G401 (cell line): ENCODE data around the gene GPR183. TPM values are rescaled to one million over a fixed set of nuclear protein-coding genes. Genes with fewer than 3 reads are reported as not detected.

Experiments
- DNase-seq: peaks from one replicate; pipeline ENCODE4 v3.0.0-alpha.2; 2015; ENCODE audit warnings: low spot score
- in situ Hi-C: cut with HindIII; loops from 2 replicates; pipeline ENCODE4 v1.10.0; 2016; ENCODE audit warnings: low sequenced_read_pairs, mixed read lengths
- total RNA-seq: library from RNA; depleted of rRNA; stranded (reverse); fragments of >200 nt; shearing (Covaris generic); gene quantifications from 2 replicates; pipeline ENCODE4 v1.2.3, GENCODE V29; 2014

Gene GPR183
- total RNA-seq, 1 experiment from 2014 or later, result not detected

DNA sequence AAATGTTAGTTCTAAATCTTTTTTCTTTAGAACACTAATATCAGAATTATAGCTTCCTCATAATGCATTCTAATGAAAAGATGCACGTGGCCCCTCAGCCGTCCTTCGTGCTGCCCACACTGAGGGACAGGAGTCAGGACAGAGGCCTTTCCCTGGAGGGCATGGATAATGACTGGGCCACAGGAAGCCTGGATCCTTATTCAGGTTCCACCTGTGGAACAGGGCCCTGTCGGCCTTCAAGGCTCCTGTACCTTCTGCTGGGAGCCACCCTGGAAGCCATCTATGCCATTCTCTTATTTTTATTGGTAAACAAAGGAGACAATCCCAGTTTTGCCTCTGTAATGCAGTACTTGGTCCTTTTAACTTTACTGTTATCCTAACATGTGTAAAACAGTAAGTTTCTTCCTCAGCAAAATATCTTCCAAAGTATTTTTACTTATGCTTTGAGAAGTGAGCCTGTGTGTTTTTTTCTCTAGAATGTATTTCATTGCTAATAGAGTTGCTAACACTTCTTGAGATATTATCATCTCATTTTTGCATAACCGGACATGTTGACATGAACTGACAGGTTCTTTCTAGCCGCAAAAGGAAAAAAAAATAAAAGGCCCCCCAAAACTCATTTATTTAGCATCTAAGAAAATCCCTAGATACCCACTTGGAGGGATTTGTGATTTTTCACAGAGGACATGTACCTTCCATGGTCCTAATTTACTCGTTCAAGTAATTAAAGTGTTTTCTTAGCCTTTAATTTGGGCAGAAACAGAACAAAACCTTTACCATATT lies 6.0 kb downstream of the GPR183 start:
- DNase-seq, result no peak
- in situ Hi-C loops, result no loop called here

DNA sequence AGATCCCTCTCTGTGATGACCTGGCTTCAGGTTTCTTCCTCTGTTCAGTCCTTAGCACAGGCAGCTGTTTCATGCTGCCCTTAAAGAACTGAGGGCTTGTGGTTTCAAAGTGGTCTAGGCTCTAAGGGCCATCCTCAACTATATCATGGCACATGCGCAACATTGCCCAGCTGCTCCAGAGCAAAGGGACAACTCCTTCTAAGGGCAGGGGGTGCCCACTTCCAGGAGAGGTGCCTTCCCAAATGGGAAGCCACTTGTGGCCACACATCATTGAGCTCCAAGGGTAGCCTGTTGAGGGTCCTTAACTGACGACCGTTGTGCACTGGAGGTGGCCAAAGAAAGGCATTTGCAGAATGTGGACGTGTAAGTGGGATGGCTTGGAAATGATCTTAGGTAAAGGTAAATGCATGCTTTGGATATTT lies 7.3 kb downstream of the GPR183 start:
- in situ Hi-C loops, result no loop called here

DNA sequence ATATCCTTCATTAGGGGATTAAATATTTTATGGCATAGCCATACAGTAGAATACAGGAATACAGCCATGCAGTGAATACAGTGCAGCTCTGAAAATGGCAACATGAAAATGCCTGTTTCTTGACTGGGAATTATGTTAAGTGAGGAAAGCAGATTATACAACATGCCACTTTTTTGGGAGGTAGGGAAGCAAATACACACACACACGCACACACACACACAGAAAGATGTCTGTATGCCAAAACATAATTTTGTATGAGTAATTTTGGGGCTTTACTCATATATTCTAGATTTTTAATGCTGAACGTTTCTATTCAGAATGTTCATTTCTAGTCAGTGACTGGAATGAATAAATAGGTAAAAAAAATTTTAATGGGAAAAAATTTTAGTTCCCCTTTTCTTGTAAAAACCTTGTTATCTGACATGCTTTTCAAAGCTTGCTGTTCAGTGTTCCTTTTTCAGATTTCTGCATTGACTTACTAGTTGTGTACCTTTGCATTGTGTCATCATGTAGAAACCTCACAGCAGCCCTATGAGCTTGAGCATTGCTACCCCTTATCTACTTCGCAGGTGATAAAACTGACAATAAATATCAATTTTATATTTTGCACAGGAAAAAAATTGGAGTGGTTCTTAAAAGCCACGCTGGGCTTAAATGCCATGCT lies 7.8 kb downstream of the GPR183 start:
- in situ Hi-C loops, result no loop called here

More for the DNA sequence above, 7.3 kb downstream of the GPR183 start:
- DNase-seq, result no peak

DNA sequence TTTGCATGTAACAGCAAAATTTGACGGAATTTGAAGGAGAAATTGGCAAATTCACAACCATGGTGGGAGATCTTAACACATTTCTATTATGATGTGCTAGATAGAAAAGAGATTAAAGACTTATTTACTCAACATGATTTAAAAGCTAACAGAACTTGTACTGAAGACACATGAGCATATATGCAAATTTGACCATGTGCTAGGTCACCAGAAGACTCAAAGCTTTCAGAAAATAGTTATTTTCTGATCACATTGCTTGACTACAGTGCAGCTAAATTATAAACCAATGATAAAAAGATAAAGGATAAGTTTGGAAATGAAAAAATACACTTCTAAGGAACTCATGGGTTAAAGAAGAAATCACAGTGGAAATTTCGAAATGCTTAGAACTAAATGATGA lies 9.1 kb downstream of the GPR183 start:
- no peak for DNase-seq
- in situ Hi-C loops, result no loop called here

More for the DNA sequence above, 7.8 kb downstream of the GPR183 start:
- no peak for DNase-seq

DNA sequence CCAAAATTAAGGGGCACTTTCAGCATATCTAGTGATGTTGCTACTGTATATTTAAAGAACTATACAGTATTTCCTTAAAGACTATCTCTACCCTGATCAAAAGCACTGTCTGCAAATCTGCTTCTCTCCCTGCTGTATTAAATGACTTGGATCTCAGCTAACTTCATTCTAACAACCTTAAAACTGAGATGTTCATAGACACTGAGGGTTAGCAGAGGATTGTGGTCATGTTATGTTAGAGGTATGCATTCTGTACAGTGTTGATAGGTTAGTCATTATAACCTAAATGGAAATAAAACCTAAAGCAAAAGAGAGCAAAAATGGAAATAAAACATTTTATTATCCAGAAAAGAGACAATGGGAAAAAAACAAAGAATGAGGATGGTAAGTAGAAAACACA lies 9.9 kb downstream of the GPR183 start:
- DNase-seq, result no peak
- in situ Hi-C loops, result no loop called here

DNA sequence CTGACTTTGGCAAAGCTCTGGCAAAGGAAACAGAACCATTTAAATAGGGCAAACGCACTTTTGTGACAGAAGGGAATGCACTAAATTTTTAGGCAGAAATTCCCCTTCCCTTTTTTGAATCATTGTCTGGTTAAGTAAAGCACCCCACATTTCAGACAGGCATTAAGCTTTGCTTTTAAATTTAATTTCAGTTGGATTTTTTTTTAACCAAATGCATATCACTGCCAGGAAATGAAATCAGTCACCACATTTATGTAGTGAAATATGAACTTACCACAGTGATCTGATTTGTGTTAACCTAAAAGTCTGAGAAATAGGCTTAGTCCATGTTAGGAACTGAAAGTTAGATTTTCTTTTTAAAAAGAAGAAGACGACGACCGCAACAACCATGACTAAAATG lies 10.8 kb downstream of the GPR183 start:
- no peak for DNase-seq
- in situ Hi-C loops, result no loop called here

DNA sequence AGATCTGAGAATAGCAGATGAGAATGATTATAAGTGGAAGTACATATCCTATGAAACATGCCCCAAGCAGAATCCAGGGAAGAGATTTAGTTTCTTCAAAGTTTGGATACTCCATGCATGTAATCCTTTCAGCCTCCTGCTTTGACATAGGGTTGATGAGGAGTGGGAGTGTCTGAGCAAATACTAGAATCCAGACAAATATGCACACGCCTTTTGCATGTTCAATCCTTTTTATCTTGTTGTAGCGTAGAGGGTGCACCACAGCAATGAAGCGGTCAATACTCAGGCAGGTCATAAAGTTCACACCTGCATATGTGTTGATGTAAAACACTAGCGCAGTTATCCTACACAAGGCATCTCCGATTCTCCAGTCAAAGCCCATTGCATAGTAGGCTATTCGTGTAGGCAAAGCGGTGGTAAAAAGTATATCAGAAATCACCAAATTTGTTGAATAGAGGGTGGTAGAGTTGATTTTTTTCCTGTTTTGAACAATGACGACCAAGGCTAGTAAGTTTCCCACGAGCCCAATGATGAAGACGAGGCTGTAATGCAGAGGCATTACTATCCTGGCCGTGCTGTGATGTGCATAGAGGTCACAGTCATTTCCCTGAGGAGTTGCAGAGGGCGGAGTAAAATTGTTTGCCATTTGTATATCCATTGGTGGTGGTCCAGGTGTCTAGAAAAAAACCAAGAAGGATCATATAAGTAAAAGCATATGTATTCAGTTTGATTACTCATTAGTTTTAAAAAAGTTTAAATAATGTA lies 11.5 kb downstream of the GPR183 start:
- in situ Hi-C loops, result no loop called here
- no peak for DNase-seq

DNA sequence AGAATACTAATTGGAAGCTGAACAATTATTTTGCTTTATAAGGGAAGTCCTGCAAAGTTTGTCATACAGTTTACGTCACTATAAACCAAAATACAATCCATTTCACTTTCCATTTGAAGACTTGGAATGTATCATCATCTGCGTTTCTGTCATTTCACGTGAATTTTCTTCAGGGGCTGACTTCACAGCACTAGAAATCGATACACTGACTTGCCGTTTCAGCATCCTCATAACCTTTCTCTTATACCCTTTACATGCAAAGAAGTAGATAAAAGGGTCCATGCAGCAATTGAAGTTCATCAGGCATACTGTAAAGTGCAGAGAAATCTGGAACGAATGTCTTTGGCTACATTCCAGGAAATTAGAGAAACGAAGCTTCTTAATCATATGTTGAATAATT lies 12.2 kb downstream of the GPR183 start:
- in situ Hi-C loops, result no loop called here

DNA sequence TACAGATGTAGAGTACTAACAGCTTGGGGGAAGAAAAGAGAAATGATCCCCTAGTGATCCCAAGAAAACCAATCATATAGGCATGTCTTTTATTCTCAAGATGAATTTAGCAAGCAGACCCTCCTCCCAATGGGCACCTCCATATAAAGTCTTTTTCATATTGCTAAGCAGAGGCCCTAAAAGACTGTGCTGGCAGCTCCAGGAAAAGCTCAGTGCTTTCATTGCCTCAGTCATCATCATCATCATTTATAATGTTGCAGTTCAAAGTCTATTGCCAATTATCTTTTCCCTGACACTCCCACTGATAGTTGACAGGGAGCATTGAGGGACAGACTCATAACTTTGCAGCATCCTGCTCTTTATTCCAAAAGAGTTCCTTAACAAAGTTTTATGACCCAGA lies 13.0 kb downstream of the GPR183 start:
- DNase-seq, result no peak
- in situ Hi-C loops, result no loop called here

More for the DNA sequence above, 12.2 kb downstream of the GPR183 start:
- no peak for DNase-seq

DNA sequence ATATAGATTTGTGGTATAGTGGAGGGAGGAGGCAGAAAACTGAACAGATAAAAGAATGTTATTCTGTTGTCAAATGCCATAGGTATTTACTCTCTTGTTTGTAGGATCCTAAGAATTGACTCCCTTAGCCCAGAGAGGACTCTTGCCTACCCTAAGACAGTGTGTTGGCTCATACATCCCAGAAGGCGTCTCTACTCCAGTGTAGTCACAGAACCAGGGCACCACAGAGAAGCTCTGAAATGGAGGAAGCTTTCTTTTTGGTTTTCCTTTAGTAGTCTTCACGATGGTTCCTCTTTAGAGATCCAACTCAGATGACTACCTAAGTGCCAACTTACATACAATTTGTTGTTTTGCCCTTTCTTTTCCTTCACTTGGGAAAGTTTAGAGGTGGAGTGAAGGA lies 14.0 kb downstream of the GPR183 start:
- no peak for DNase-seq
- in situ Hi-C loops, result no loop called here

DNA sequence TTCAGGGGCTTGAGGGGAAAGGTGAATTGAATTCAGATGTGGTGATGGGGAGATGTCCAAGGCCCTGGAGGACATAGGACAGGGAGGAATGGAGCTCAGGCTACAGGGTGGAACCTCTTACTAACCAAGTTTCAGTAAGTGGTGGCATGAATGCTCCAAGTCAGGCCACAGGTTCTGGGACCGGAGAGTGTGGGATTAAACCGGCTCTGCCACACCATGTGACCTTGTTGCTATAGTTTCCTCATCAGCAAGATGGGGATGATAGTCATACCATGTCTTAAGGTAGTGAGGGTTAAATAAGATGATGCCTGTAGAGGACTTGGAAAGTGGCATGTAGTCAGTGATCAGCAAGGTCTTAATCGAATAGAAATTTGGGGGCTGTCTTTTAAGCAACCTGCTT lies 16.3 kb downstream of the GPR183 start:
- in situ Hi-C loops, result no loop called here
- no peak for DNase-seq

DNA sequence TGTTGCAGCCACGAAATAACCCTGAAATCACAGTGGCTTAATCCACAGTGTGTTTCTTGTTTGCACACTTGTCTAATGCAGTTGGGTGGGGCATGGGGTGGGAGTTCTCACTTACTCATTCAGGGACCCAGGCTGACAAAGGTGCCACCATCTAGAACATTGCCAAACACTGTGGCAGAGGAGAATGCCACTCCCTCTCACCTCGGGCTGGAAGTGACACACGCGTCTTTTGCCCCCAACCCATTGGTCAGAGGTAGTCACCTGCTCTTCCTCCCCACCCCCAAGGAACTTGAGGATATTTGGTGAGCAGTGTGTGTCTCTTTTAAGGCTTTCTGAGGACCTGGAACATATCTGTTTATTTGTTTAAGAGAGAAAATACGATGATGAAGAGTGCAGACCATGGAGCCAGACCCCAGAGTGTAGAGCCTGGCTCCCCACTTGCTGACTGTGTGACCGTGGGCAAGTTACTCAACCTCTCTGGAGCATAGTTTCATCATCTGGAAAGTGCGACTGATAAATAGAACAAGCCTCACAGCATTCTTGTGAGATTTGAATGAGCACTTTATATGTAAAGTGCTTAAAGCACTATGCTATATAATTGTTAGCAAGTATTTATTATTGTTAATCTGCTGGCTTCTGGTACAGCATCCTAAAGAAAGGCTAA lies 17.4 kb downstream of the GPR183 start:
- in situ Hi-C loops, result no loop called here
- DNase-seq, result no peak

DNA sequence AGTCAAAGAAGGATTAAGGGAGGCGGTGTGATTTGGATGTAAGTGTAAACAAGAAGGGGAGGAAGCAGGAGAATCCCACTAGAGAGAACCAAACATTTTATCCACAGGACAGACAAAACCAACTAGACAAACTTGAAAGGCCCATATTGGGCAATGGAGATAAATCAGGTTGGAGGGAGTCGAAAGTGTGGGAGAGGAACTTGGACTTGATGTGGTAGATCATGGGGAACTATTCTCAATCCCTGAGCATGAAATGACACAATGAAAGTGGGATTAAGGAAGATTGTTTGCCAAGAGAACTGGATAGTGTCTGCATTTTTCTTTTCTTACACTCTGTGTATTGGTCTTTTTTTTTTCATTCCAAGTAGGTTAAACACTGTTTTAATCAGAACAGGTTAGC lies 17.9 kb downstream of the GPR183 start:
- no peak for DNase-seq
- in situ Hi-C loops, result no loop called here

DNA sequence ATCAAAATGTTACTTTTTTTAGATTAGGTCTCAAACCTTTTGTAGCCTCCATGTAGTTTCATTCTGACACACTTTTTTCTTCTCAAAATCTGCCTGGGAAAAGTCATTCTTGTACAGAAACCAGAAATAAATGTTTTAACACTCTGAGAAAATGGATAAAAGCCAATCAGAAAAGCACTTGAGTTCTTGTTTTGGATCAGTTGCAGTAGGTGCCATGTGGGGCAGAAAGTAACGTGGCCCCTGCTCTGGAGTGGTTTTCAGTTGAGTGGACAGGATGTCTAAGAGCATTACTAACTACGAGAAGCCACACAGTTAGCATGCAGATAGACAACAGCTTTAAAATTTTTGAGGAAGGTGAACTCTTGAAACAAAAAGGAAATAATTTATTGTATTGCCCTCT lies 19.1 kb downstream of the GPR183 start:
- DNase-seq, result peak; percentile 22
- in situ Hi-C loops, result no loop called here

DNA sequence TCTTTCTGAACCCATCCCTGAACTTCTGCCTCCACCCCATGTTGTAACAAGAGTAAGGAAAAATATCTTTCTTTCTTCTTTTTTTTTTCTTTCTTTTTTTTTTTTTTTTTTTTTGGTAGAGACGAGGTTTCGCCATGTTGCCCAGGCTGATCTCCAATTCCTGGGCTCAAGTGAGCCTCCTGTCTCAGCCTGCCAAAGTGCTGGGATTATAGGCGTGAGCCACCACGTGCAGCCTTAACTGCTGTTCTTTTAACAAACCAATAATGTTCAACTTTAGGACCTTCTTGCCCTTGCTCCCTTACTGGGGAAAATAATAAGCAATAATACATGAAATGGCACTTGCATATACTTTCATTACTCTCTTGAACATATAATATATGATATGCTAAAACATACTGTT lies 19.6 kb downstream of the GPR183 start:
- in situ Hi-C loops, result no loop called here
- DNase-seq, result no peak

DNA sequence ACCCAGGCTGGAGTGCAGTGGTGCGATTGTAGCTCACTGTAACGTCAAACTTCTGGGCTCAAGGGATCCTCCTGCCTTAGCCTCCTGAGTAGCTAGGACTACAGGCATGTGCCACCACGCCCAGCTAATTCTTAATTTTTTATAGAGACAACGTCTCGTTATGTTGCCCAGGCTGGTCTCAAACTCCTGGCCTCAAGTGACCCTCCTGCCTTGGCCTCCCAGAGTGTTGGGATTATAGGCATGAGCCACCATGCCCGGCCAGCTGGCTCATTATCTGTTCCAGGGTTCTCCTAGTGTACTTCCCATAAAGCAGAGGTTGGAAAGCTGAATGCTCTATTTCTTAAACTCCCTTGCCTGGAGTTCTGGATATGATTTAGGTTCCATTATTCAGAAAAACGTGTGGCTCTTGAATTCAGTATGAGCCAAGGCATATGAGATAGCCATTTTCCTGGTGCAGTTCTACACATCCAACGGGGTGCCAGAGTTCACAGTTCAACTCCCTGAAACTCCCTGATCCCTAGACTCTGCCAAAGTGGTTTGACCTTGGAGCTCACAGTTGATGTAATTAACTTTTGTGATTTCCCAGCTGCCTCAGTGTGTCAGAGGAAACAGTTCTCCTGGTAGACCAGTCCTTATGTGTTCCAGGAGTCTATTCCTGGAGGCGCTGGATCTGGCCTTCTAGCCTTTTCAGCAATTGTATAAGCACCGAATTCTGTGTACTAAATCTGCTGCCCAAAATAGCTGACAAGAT lies 21.6 kb downstream of the GPR183 start:
- no peak for DNase-seq

DNA sequence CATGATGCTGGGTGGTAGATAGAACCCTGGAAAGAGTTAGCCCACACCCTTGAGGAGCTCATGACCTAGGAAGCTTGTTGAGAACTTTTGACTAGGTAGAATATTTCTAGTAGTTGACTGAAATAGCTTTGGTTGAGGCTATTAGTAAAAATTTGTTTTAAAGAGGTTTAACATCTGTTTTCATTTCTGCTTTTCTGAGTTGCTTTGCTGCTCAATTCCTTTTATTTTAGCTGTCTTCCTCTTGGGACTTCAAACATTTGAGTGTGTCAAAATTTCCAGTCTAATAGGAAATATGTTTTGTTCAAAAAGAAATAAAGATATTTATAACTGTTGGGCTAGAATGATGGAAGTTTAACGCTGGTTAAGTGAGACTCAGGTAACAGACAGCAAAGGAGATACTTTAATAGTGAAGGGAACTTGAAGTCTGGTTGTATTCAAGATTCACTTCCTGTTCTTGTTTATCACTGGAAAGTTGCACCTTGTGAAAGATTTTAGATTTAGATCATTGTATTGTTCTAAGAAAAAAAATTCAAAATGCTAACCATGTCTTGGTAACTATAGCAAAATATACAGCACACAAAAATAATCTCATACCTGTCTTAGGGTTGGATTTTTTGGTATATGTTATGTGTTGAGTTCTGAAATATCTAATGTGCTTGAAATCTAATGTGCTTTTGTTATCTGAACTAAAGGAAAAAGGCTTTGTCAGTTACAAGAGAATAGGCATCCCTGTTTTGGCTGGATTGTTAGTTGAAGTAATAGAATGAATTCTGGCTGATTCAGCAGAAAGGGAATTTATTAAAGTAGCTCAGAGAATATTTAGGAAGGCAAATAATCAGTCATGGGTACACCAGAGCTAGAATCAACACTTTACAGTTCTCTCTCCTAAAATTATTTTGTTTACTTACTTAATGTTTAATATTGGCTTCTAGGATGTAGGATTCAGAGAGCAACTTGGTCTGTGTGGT lies 24.7 kb downstream of the GPR183 start:
- DNase-seq, result no peak
- in situ Hi-C loops, result no loop called here

More for the DNA sequence above, 21.6 kb downstream of the GPR183 start:
- in situ Hi-C loops, result no loop called here

DNA sequence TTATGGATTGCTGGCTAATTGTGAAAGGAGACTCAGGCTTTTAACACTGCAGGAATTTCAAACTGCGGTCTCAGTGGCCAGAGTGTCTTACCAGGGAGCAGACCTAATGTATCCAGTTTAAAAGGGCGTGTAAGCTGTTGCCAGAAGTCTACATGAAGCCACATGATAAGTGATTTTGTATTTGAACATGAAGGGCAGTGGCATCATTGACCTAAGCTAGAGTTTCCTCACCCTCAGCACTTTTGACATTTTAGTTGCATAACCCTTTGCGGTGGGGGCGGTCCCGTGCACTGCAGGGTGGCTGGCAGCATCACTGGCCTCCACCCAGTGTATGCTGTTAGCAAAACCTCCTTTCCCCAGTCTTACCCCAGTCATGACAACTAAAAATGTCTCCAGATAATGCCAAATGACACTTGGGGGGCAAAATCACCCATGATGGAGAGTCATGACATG lies 25.4 kb downstream of the GPR183 start:
- in situ Hi-C loops, result no loop called here

More for the DNA sequence above, 25.4 kb downstream of the GPR183 start:
- no peak for DNase-seq
